SU-DHL-6 (cell line): ENCODE results near the gene MEF2A.

Experiments used
- EZH2phosphoT487 ChIP-seq: fragments of 200-600 bp; sonication (generic), shearing (Covaris generic); conservative IDR thresholded peaks from 2 replicates; pipeline ENCODE4 v1.6.1; 2018; ENCODE audit warnings: mild to moderate bottlenecking, antibody characterized with exemption, low read length, moderate library complexity, mixed read lengths
- TF ChIP-seq, protein P1 (sequence below): fragments of 200-600 bp; sonication (generic); IDR thresholded peaks from one replicate; pipeline ENCODE4 v1.5.1; 2017; ENCODE audit warnings: antibody characterized with exemption, mild to moderate bottlenecking, low read length, moderate library complexity; ENCODE audit not compliant: insufficient read depth, poor library complexity, severe bottlenecking

DNA sequence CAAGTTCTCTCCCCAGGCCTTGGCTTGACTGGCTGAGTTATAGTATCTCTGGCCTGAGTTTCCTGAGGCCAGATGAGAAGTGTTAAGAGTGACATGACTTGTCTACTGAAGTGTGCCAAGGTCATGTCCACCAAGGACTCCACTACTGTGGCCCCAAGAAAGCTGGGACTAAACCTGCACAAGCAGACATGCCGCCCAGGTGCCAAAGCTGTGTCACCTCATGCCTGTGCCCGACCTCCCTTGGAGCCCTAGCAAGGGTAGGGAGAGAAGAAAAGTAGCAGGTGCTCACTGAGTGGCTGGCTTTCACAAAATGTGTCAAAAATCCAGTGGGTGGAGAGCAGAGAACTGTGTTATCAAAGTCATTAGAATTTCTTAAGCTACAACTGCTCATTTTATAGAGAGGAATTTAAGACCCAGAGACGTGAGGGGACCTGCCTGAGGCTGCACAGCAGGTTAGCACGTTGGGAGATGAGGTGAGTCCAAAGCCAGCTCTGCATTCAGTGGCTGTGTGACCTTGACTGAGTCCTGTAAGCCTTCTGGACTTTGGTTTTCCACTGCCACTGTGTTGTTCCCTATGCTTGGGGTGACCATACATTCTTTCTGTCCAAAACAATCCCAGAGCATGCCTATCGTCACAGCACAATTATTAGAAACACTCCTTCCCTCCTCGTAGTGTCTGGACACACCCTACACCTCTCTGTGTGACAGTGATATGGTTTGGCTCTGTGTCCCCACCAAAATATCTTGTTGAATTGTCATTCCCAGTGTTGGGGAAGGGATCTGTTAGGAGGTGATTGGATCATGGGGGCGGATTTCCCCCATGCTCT, 172.4 kb downstream of the MEF2A start:
- TF ChIP-seq, protein P1, sequence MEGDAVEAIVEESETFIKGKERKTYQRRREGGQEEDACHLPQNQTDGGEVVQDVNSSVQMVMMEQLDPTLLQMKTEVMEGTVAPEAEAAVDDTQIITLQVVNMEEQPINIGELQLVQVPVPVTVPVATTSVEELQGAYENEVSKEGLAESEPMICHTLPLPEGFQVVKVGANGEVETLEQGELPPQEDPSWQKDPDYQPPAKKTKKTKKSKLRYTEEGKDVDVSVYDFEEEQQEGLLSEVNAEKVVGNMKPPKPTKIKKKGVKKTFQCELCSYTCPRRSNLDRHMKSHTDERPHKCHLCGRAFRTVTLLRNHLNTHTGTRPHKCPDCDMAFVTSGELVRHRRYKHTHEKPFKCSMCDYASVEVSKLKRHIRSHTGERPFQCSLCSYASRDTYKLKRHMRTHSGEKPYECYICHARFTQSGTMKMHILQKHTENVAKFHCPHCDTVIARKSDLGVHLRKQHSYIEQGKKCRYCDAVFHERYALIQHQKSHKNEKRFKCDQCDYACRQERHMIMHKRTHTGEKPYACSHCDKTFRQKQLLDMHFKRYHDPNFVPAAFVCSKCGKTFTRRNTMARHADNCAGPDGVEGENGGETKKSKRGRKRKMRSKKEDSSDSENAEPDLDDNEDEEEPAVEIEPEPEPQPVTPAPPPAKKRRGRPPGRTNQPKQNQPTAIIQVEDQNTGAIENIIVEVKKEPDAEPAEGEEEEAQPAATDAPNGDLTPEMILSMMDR = no peak
- no peak for TF ChIP-seq EZH2phosphoT487
